Karpas-422 (cell line): ENCODE results near the gene GCAT. TPM values are rescaled to one million over a fixed set of nuclear protein-coding genes. Genes with fewer than 3 reads are reported as not detected.

ENCODE experiments used
- DNase-seq: peaks from one replicate; pipeline ENCODE4 v3.0.0-alpha.2; 2015
- H2AFZ ChIP-seq: fragments of 200-600 bp; sonication (generic); 2 replicates; pipeline ENCODE4 v1.6.1; 2014; ENCODE audit warnings: antibody characterized with exemption, low read length, mixed read lengths
- H3K27ac ChIP-seq: fragments of 200-600 bp; sonication (generic); 2 replicates; pipeline ENCODE4 v1.5.1; 2014; ENCODE audit warnings: mild to moderate bottlenecking, low read length, moderate library complexity
- H3K27me3 ChIP-seq: fragments of 200-600 bp; sonication (generic); 2 replicates; pipeline ENCODE4 v1.6.1; 2014; ENCODE audit warnings: low read length, mixed read lengths
- H3K36me3 ChIP-seq: fragments of 200-600 bp; sonication (generic); 2 replicates; pipeline ENCODE4 v1.6.1; 2014; ENCODE audit warnings: low read length, mixed read lengths; ENCODE audit not compliant: insufficient read depth
- H3K4me1 ChIP-seq: fragments of 200-600 bp; sonication (generic); 2 replicates; pipeline ENCODE4 v1.6.1; 2014; ENCODE audit warnings: mild to moderate bottlenecking, low read length, mixed read lengths
- H3K4me2 ChIP-seq: fragments of 200-600 bp; sonication (generic); 2 replicates; pipeline ENCODE4 v1.6.1; 2014; ENCODE audit warnings: low read length, low read depth, mild to moderate bottlenecking; ENCODE audit not compliant: poor library complexity, severe bottlenecking
- H3K4me3 ChIP-seq: fragments of 200-600 bp; sonication (generic); 2 replicates; pipeline ENCODE4 v1.5.1; 2014; ENCODE audit warnings: mild to moderate bottlenecking, antibody characterized with exemption, low read length, mixed read lengths
- H3K79me2 ChIP-seq: fragments of 200-600 bp; sonication (generic); 2 replicates; pipeline ENCODE4 v1.6.1; 2014; ENCODE audit warnings: mild to moderate bottlenecking, low read length, mixed read lengths
- H3K9ac ChIP-seq: fragments of 200-600 bp; sonication (generic); 2 replicates; pipeline ENCODE4 v1.6.0; 2014; ENCODE audit warnings: low read length
- H3K9me2 ChIP-seq: fragments of 200-600 bp; sonication (generic), shearing (Covaris generic); replicated peaks from 2 replicates; pipeline ENCODE4 v1.6.0; 2014; ENCODE audit warnings: mild to moderate bottlenecking, low read length, moderate library complexity; ENCODE audit not compliant: insufficient read depth
- H3K9me3 ChIP-seq: fragments of 300-700, 200-600 bp; sonication (generic); 2 replicates; pipeline ENCODE4 v1.6.1; 2014; ENCODE audit warnings: low read length, mixed read lengths
- H4K20me1 ChIP-seq: fragments of 200-600 bp; sonication (generic); 2 replicates; pipeline ENCODE4 v1.6.1; 2014; ENCODE audit warnings: mild to moderate bottlenecking, antibody characterized with exemption, low read length, low read depth; ENCODE audit not compliant: insufficient read depth
- total RNA-seq: library from RNA; depleted of rRNA; stranded (reverse); fragments of >200 nt; shearing (Covaris generic); gene quantifications from 2 replicates; pipeline ENCODE4 v1.2.3, GENCODE V29; 2014; ENCODE audit warnings: low replicate concordance

Gene GCAT
- total RNA-seq, 1 experiment from 2014 or later: 36.6 TPM

GRCh38 chr22:37765498-37765897, 42.2 kb upstream of the GCAT start:
- Histone ChIP-seq H3K9ac (no peak overlapping the region), H2AFZ (no peak overlapping the region), H3K4me3 (no peak overlapping the region), H3K4me1 (peaks cover 14% of the 10 kb centered on the region), H3K9me2 (no peaks in the 10 kb centered on the region), H3K36me3 (no peaks in the 10 kb centered on the region), H4K20me1 (no peaks in the 10 kb centered on the region; the same call in 1 of the 2 replicates), H3K27me3 (no peaks in the 10 kb centered on the region), H3K9me3 (no peaks in the 10 kb centered on the region), H3K79me2 (no peaks in the 10 kb centered on the region), H3K27ac (no peak overlapping the region), H3K4me2 (no peak overlapping the region)
- DNase-seq: no peak

DNA sequence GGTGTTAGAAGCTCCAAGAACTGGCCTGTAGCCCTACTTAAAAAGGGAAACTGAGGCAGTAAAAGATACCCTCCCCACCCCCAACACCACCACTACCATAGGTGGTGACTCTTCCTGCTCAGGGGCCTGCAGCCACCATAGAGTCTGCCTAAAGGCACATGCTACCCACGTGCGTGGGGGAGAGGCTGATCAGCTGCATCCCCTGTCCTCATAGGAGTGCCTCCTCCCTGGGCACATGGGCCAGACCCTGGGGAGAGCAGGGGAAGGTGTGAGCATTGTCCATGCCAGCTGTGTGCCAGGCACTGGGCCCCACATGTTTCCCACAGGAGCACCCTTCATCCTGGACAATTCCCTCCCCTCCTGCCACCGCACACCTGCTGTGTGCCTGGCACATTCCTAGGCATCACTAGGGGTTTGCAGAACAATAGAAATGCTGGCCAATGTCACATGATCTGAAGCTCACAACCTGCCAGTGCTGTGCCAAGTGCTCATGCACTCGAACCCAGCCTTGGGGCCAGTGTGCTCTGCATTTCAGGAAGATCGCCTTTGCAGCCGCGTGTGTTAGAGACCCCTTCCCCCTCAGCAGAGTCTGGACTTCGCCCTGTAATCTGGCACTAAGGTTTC, 41.7 kb upstream of the GCAT start:
- Histone ChIP-seq H3K4me3 (no peak overlapping the region), H3K9ac (no peak overlapping the region), H3K9me2 (no peaks in the 10 kb centered on the region), H3K27ac (no peak overlapping the region), H4K20me1 (no peaks in the 10 kb centered on the region; the same call in 1 of the 2 replicates), H3K27me3 (no peaks in the 10 kb centered on the region), H3K9me3 (no peaks in the 10 kb centered on the region), H3K4me1 (peaks cover 14% of the 10 kb centered on the region), H3K36me3 (no peaks in the 10 kb centered on the region), H2AFZ (no peak overlapping the region), H3K79me2 (no peaks in the 10 kb centered on the region), H3K4me2 (no peak overlapping the region)
- no peak for DNase-seq

GRCh38 chr22:37768273-37768672, 39.5 kb upstream of the GCAT start:
- no peak overlapping the region for H3K4me2 ChIP-seq
- H3K79me2 ChIP-seq: no peaks in the 10 kb centered on the region
- no peaks in the 10 kb centered on the region for H3K36me3 ChIP-seq

GRCh38 chr22:37769056-37769455, 38.7 kb upstream of the GCAT start:
- no peaks in the 10 kb centered on the region for H3K36me3 ChIP-seq
- H3K27ac ChIP-seq: no peak overlapping the region
- no peaks in the 10 kb centered on the region for H3K79me2 ChIP-seq
- H3K9ac ChIP-seq: no peak overlapping the region
- peaks cover 8% of the 10 kb centered on the region for H3K4me1 ChIP-seq
- H3K9me2 ChIP-seq: no peaks in the 10 kb centered on the region
- no peak for DNase-seq
- H2AFZ ChIP-seq: no peak overlapping the region
- no peaks in the 10 kb centered on the region for H3K27me3 ChIP-seq
- H4K20me1 ChIP-seq: no peaks in the 10 kb centered on the region; the same call in 1 of the 2 replicates
- H3K4me3 ChIP-seq: no peak overlapping the region
- no peak overlapping the region for H3K4me2 ChIP-seq
- H3K9me3 ChIP-seq: no peaks in the 10 kb centered on the region

More at GRCh38 chr22:37768273-37768672, 39.5 kb upstream of the GCAT start:
- no peaks in the 10 kb centered on the region for H3K9me3 ChIP-seq
- no peak overlapping the region for H3K9ac ChIP-seq
- no peaks in the 10 kb centered on the region for H3K9me2 ChIP-seq
- no peak overlapping the region for H3K4me3 ChIP-seq
- H3K27me3 ChIP-seq: no peaks in the 10 kb centered on the region
- H3K4me1 ChIP-seq: peaks cover 14% of the 10 kb centered on the region
- H4K20me1 ChIP-seq: no peaks in the 10 kb centered on the region; the same call in 1 of the 2 replicates
- no peak overlapping the region for H3K27ac ChIP-seq
- DNase-seq: no peak
- H2AFZ ChIP-seq: no peak overlapping the region

GRCh38 chr22:37771081-37771480, 36.7 kb upstream of the GCAT start:
- no peaks in the 10 kb centered on the region for H3K36me3 ChIP-seq
- peaks cover 2% of the 10 kb centered on the region for H3K4me1 ChIP-seq
- no peak overlapping the region for H2AFZ ChIP-seq
- no peaks in the 10 kb centered on the region for H3K27me3 ChIP-seq
- no peaks in the 10 kb centered on the region for H3K9me3 ChIP-seq
- no peaks in the 10 kb centered on the region for H3K9me2 ChIP-seq
- H3K79me2 ChIP-seq: no peaks in the 10 kb centered on the region
- H3K4me3 ChIP-seq: no peak overlapping the region
- H3K9ac ChIP-seq: no peak overlapping the region
- no peak overlapping the region for H3K4me2 ChIP-seq
- no peaks in the 10 kb centered on the region for H4K20me1 ChIP-seq
- no peak for DNase-seq
- no peak overlapping the region for H3K27ac ChIP-seq

DNA sequence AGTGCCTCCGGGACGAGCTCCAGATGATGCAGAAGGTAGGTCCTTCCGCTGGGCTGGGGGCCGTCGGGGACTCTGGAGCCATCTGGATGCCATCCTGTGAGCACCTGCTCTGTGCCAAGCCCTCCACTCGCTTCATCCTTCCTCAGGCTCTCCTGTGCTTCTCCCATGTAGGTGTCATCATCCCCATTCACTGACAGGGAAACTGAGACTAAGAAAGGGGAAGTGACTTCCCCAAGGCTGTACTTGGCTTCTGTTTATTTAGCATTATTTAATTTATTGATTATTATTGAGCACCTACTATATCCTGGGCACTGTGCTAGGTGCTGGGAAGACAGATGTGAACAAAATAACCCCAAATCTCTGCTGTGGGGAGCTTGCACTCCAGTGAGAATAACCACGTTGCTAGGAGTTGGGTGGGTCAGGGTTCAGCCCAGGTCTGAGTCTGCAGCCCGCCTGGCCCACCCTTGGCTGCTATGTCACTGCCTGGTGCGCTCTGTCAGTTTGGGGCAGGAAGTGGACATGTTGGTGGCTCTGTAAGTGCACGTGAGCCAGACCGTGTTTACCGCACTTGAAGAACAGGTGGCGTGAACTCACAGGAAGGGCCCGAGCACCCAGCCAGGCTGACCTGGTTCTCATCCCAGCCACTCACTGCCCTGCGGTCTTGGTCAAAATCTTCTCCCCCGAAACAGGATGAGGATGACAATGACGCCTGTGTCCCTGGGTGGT, 35.9 kb upstream of the GCAT start:
- no peak overlapping the region for H3K4me3 ChIP-seq
- H3K27me3 ChIP-seq: no peaks in the 10 kb centered on the region
- H3K79me2 ChIP-seq: no peaks in the 10 kb centered on the region
- H3K36me3 ChIP-seq: no peaks in the 10 kb centered on the region
- H2AFZ ChIP-seq: no peak overlapping the region
- no peak overlapping the region for H3K27ac ChIP-seq
- no peak overlapping the region for H3K9ac ChIP-seq
- H3K4me2 ChIP-seq: no peak overlapping the region
- no peaks in the 10 kb centered on the region for H3K9me2 ChIP-seq
- DNase-seq: no peak
- H3K4me1 ChIP-seq: peaks cover 9% of the 10 kb centered on the region
- no peaks in the 10 kb centered on the region for H3K9me3 ChIP-seq
- no peaks in the 10 kb centered on the region for H4K20me1 ChIP-seq

DNA sequence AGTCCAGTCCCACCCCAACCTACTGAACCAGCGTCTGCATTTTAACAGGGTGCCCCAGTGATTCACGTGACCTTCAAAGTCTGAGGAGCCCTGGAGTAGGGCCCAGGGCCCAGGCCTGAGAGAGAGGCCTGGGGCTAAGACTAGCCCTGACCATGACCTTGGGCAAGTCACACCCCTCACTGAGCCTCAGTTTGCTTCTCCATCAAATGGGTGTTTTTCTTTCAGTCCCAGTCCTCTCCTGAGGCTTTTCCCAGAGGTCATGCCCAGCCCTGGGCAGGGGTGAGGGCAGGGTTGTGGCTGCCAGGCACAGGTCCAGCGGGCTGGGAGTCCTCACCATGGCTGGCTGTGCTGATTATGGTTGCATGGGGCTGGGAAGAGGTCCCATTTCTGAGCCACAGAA, 33.0 kb upstream of the GCAT start:
- H3K4me3 ChIP-seq: no peak overlapping the region
- H3K9me3 ChIP-seq: no peaks in the 10 kb centered on the region
- H3K36me3 ChIP-seq: no peaks in the 10 kb centered on the region
- no peaks in the 10 kb centered on the region for H3K79me2 ChIP-seq
- no peak for DNase-seq
- no peak overlapping the region for H3K4me2 ChIP-seq
- H2AFZ ChIP-seq: no peak overlapping the region
- H3K27me3 ChIP-seq: no peaks in the 10 kb centered on the region
- no peaks in the 10 kb centered on the region for H4K20me1 ChIP-seq
- peaks cover 19% of the 10 kb centered on the region for H3K4me1 ChIP-seq
- no peak overlapping the region for H3K9ac ChIP-seq
- no peaks in the 10 kb centered on the region for H3K9me2 ChIP-seq
- H3K27ac ChIP-seq: no peak overlapping the region

DNA sequence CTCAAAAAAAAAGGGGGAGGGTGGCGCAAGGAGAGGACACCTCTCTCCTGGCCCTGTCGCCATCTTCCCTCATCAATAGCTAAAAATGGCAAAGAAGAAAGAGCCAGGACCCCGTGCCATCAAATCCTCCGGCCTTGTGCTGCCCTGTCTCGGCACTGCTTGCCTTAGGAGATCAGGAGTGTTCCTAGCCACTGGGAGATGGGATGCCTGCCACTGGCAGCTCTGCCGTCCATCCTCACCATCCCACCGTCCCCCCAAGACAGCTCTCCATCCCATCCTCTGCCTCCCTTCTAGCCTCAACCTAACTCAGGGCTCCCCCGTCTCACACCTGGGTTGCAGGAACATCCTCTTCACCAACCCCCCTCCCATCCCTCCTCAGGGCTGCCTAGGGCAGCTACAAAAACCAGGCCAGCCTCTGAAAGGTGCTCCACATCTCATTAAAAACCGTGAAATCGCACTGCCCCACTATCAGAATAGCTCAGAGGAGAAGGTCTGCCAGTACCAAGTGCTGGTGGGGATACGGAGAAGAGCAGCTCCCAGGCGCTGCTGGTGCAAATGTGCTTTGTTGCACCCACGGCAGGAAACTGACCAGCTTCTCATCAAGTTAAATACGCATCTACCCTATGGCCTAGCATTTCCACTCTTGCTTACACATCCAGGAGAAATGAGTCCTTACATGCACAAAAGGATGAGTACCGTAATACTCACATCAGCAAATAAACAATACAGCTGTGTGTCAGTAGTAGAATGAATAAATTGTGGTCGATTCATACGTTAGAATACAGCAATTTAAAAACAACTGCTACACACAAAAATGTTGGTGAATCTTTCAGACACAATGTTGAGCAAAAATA, 31.7 kb upstream of the GCAT start:
- Histone ChIP-seq H3K9ac (no peak overlapping the region), H3K9me3 (no peaks in the 10 kb centered on the region), H4K20me1 (no peaks in the 10 kb centered on the region), H3K27me3 (no peaks in the 10 kb centered on the region), H3K4me2 (peak overlapping the region; percentile 45), H3K36me3 (no peaks in the 10 kb centered on the region), H3K79me2 (no peaks in the 10 kb centered on the region), H2AFZ (no peak overlapping the region), H3K9me2 (no peaks in the 10 kb centered on the region), H3K27ac (no peak overlapping the region), H3K4me3 (no peak overlapping the region), H3K4me1 (peaks cover 19% of the 10 kb centered on the region)
- DNase-seq: no peak
